ENCODE results near the gene LY86.

Gene LY86

GRCh38 chr6:6600875-6601274, 12.4 kb downstream of the LY86 start:
- Histone ChIP-seq H3K4me1 (no peaks in the 10 kb centered on the region), H3K36me3 (no peaks in the 10 kb centered on the region), H3K27me3 (no peaks in the 10 kb centered on the region), H3K27ac (no peak overlapping the region), H3K9me3 (peaks cover 0 to 10% (median 4%) of the 10 kb centered on the region in 3 donors), H3K4me3 (no peak overlapping the region)
- intact Hi-C loops (cut with DNase I; ENCODE audit: low total_unique reads), result no loop called here
- no peak for DNase-seq
- TF ChIP-seq CTCF (IDR thresholded peaks at IDR 0.05), result no peak

GRCh38 chr6:6602262-6602661, 13.7 kb downstream of the LY86 start:
- no peak for DNase-seq
- H3K36me3 ChIP-seq, result no peaks in the 10 kb centered on the region
- no peak overlapping the region for H3K27ac ChIP-seq
- no peak for TF ChIP-seq CTCF (IDR thresholded peaks at IDR 0.05)
- H3K27me3 ChIP-seq, result no peaks in the 10 kb centered on the region
- intact Hi-C loops (cut with DNase I; ENCODE audit: low total_unique reads), result no loop called here
- no peaks in the 10 kb centered on the region for H3K4me1 ChIP-seq
- H3K4me3 ChIP-seq, result no peak overlapping the region
- H3K9me3 ChIP-seq, result peaks cover 0 to 10% (median 4%) of the 10 kb centered on the region in 3 donors

- TF ChIP-seq CTCF (IDR thresholded peaks at IDR 0.05), result no peak
- DNase-seq, result no peak
- Histone ChIP-seq H3K4me3 (no peak overlapping the region), H3K36me3 (no peaks in the 10 kb centered on the region), H3K27ac (no peak overlapping the region), H3K9me3 (peaks cover 0 to 10% (median 4%) of the 10 kb centered on the region in 3 donors), H3K27me3 (no peaks in the 10 kb centered on the region), H3K4me1 (no peaks in the 10 kb centered on the region)
- intact Hi-C loops (cut with DNase I; ENCODE audit: low total_unique reads), result no loop called here
Measured at GRCh38 chr6:6603317-6603716, 14.8 kb downstream of the LY86 start.

GRCh38 chr6:6604015-6604414, 15.5 kb downstream of the LY86 start:
- Histone ChIP-seq H3K4me3 (no peak overlapping the region), H3K4me1 (no peaks in the 10 kb centered on the region), H3K27ac (no peak overlapping the region), H3K9me3 (peaks cover 0 to 10% (median 4%) of the 10 kb centered on the region in 3 donors), H3K27me3 (no peaks in the 10 kb centered on the region), H3K36me3 (no peaks in the 10 kb centered on the region)
- intact Hi-C loops (cut with DNase I; ENCODE audit: low total_unique reads), result no loop called here
- TF ChIP-seq CTCF (IDR thresholded peaks at IDR 0.05), result no peak
- DNase-seq, result no peak

- no peaks in the 10 kb centered on the region for H3K27me3 ChIP-seq
- intact Hi-C loops (cut with DNase I; ENCODE audit: low total_unique reads), result no loop called here
Measured at GRCh38 chr6:6604566-6604965, 16.0 kb downstream of the LY86 start.

More at GRCh38 chr6:6604566-6604965, 16.0 kb downstream of the LY86 start:
- Histone ChIP-seq H3K27ac (no peak overlapping the region), H3K4me1 (no peaks in the 10 kb centered on the region), H3K36me3 (no peaks in the 10 kb centered on the region), H3K9me3 (peaks cover 0 to 10% (median 4%) of the 10 kb centered on the region in 3 donors), H3K4me3 (no peak overlapping the region)
- TF ChIP-seq CTCF (IDR thresholded peaks at IDR 0.05), result no peak
- DNase-seq, result no peak
